Stimulated activated CD8-positive, alpha-beta memory T cell treated with anti-CD3 and anti-CD28 coated beads, Interleukin-4, amount 100 ng/mL, for 24 hours (primary cell): ENCODE results near the gene OPHN1.
"Not testable (repeated sequence)": the region's sequence is repeated elsewhere in the genome, so short reads cannot be mapped to it uniquely, and the experiment has no call there.

Experiments used
- DNase-seq: peaks from one replicate; pipeline ENCODE4 v3.0.0-alpha.2; 2020; ENCODE audit warnings: low read depth

Gene OPHN1

DNA sequence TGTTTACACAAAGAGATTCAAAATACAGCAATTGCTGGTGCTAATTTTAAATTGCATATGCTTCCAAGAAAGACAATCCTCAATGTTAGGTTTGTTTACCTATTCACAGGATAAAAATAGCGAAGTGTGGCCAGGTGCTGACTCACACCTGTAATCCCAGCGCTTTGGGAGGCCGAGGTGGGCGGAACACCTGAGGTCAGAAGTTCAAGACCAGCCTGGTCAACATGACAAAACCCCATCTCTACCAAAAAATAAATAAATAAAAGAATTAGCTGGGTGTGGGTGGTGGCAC, 77.7 kb downstream of the OPHN1 start:
- DNase-seq: no peak

DNA sequence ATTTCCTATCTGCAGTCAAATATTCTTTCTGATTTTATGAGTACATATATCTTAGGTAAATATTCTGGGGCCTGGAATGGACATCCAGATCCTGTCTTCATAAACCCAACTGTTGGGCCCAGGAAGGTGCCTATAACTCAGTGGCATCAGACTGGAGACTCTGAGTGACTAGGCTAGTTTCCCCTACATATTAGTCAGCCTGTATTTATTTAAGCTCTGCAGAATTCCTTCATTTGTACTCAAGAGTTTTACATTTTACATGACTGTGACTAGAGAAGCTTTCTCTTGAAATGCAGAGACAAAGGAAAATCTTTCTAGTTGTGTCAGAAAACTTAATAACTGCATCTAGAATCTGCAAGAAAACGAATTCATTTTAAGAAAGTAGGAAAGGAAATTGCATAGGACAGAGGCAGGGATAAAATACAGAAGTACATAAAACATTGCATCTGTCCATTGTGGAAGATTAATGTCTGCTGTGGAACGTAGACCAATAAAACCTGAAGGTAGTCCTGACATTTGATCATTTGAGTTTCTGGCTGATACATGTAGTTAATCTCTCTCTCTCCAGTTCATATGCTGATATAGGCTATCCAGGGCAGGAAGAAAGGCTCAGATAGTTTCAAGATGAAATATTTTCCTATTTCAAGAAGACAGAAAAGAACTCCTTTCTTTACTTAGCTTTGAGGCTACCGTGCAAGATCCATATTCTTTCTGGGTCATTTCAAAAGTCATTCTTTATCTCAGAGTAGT, 78.2 kb downstream of the OPHN1 start:
- no peak for DNase-seq

DNA sequence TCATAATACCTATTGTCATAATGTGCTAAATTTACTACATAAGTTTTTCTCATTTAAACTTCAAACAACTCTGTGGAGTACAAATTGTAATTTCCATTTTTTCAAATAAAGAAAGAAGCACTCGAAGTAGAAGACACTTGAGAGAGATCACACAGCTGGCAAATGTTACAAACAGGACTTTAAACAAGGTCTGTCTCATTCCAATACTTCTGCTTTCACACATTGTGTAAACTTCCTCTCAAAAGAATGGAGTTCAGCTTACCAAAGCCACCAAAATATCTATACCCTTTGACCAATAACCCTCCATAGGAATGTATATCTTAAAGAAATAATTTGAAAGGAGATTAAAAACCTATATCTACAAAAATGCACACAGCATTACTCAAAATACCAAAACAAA, 88.3 kb downstream of the OPHN1 start:
- DNase-seq: no peak

DNA sequence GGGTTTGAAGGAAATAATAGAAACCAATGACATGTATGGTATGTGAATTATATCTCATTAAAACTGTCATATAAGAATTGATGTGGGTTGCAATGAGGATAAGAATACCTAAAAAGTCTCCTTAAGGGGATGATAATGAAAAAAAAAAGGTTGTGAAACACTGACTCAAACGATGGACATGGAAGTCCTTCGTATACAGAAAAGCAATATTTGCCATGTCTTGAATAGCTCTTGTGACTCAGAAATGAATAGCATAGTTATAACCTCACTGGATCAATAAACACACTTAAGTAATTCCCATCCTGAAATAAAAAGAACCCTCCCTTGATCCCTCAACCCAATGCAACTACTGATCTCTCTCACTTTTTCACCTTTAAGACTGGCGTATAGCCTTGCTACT, 89.7 kb downstream of the OPHN1 start:
- no peak for DNase-seq

DNA sequence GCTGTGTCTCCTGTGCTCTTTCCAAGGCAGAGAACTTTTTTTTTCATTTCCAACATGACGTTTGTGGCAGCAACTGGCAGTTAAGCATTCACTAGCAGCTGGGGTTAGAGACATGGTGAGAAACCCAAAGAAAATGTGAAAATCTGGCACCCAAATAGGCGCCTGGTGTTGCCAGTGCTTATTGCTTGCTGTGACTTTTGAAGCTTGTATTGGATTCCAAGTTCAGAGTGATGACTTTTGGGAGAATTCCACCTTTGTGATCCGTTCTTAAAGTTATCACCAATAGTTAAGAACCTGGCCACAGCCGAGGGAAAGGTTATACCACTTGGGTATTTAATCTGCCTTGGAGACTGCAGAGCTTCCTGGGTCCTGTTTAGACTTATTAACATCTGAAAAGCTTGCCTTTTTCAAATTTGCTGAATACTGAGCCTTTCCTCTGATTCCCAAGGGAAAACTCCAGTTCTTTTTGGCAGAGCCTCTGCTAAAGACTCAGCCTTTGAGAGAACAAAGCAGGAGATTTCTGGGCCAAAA, 101.0 kb downstream of the OPHN1 start:
- DNase-seq: no peak

DNA sequence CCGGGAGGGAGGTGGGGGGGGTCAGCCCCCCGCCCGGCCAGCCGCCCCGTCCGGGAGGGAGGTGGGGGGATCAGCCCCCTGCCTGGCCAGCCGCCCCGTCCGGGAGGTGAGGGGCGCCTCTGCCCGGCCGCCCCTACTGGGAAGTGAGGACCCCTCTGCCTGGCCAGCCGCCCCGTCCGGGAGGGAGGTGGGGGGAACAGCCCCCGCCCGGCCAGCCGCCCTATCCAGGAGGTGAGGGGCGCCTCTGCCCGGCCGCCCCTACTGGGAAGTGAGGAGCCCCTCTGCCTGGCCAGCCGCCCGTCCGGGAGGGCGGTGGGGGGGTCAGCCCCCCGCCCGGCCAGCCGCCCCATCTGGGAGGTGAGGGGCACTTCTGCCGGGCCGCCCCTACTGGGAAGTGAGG, 106.5 kb downstream of the OPHN1 start:
- DNase-seq: not testable (repeated sequence)

DNA sequence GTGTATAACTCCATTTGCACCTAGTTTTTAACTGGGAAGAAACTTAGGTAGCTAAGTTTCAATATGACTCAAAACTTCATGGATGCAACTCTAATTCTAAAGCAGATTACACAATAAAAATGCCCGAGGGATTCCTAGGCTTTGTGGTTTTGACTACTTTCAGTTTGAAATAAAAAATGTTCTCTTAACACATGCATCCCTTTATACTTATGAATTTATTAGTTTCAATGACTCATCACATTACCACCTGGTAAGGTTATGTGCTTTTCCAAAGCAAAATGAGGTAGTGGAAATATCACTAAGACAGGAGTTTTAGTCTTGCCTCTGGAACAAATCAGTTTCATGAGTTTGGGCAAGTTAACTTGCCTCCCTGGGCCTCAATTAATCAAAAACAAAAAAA, 125.5 kb downstream of the OPHN1 start:
- DNase-seq: no peak

DNA sequence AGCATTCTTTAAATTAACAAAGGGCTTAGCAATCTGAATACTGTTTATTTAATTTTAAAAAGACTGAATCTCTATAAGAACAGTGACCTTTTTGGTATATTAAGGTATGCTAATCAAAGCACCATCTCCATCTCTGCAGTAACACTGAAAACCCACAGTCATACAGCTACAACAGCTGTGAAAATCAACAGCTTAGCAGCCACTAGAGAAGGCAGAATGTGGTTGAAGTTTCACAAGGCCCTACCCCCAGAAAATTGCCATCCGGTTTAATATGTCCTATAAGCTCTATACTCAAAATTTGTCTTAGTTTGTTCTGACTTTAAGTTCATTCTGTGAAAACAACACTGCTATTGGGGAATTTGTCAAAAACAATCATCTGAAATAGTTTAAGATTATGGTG, 128.7 kb downstream of the OPHN1 start:
- no peak for DNase-seq

DNA sequence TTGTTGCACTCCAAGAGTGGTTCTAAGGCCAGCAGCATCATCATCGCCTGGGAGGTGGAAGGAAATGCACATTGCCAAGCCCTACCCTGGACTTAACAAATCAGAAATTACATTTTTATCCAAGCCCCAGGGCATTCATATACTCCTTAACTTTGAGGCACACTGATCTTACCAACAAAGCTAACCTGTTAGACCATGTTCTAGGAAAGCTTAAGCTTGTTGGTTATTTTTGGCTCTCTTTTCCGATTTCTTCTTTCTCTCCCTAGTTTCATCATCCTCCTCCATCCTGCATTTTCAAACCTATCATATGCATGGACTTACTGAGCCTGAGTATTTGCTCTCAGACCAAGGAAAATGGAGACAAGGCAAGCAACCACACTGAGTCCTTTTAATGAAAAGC, 133.4 kb downstream of the OPHN1 start:
- DNase-seq: no peak

DNA sequence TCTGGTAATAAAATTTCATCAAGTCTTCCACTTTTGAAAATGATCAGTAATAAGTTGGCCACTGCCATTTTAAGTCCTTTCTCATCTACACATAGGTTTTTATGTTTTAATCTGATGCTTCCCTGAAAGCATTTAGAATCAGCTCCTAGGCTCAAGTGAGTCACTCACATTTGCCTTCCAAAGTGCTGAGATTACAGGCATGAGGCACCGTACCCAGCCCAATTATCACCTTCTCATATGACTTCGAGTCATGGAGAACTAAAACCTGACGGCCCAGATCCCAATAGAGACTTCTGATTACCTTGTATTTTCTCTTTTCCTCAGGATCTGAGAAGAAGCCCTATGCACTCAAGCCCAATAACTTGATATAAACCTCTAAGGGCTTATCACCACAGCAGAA, 140.8 kb downstream of the OPHN1 start:
- DNase-seq: no peak

DNA sequence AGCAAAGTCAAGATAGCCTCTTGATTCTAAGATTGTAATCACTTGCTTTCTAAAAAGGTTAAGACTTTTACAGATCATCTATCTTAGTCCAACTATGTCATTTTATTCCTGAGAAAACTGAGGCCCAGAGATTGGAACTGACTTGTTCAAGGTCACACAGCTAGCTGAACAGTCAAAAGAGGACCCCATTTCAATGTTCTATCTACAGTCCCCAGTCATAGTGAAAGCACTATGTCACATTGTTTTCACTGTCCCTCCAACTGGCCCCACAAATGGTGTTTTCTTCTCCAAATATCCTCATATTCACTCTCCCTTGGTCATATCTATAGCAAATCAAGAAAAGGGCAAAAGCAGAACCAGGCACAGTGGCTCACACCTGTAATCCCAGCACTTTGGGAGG, 145.2 kb downstream of the OPHN1 start:
- no peak for DNase-seq

DNA sequence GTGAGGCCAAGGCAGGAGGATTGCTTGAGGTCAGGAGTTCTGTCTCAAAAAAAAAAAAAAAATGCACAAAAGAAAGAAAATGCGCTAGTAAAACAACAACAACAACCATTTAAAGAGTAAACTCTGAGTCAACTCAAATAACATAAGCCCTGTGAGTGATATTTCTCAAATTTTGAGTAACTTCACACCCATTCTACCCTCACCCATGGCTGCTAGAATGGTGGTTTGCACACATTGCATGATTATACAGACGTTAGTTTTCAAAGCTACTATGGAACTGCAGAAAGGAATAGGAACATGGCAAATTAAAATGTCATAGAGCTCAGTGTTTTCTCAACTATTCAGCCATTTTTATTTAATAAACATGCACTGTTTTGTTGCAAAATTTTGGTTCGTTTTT, 145.9 kb downstream of the OPHN1 start:
- DNase-seq: no peak

DNA sequence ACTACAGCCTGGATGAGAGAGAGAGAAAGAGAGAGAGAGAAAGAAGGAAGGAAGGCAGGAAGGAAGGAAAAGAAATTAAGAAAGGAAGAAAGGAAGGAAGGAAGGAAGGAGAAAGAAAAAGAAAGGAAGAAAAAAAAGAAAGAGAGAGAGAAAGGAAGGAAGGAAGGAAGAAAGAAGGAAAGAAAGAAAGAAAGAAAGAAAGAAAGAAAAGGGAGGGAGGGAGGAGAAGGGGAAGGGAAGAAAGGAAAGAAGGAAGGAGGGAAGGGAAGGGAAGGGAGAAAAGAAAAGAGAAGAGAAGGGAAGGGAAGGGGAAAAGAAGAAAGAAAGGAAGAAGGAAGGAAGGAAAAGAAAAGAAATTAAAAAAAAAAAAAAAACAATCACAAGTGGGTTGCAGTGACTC, 146.3 kb downstream of the OPHN1 start:
- DNase-seq: no peak

DNA sequence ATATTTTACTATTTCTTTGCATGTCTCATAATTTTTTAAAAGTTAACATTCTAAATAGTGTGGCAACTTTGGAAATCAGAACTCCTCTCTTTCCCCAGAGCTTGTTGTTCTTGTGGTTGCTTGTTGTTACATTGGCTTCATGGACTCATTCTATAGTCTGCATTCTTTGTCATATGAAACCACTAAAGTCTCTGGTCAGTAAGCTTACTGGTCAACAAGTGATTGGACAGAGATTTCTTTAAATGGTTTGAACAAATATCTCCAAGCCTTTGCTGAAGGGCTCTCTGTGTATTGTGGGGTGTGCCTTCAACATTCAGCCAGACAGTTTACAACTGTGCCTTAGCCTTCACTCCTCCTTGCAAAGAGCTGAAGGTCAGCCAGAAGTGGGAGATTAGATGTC, 147.2 kb downstream of the OPHN1 start:
- no peak for DNase-seq

DNA sequence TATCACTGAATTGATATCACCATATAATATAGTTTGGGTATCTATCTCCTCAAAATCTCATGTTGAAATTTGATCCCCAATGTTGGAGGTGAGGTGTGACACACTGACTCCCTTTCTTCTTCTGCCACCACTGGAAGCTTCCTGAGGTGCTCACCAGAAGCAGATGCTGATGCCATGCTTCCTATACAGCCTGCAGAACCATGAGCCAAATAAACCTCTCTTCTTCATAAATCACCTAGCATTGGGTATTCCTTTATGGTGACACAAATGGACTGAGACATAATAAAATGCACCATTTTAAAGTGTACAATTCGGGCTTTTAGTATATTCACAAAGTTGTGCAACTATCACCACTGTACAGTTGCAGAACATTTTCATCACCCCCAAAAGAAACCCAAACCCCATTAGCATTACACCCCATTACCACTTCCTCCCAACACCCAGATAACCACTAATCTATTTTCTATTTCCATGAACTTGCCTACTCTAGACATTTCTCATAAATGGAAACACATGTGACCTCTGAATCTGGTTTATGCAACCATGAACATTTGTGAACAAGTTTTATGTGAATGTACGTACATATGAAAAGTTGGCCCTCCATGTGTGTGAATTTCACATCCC, 148.9 kb downstream of the OPHN1 start:
- DNase-seq: no peak

DNA sequence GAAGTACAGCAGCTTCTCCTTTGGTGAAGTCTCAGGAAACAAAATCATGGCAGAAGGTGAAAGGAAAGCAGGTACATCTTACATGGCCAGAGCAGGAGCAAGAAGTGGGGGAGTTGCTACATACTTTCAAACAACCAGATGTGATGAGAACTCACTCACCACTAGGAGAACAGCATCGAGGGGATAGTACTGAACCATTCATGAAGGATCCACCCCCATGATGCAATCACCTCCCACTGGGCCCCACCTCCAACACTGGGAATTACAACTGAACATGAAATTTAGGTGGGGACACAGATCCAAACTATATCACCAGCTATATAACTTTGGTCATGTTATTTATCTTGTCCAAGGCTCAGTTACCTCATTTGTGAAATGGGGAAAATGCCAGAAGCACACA, 159.4 kb downstream of the OPHN1 start:
- DNase-seq: no peak

DNA sequence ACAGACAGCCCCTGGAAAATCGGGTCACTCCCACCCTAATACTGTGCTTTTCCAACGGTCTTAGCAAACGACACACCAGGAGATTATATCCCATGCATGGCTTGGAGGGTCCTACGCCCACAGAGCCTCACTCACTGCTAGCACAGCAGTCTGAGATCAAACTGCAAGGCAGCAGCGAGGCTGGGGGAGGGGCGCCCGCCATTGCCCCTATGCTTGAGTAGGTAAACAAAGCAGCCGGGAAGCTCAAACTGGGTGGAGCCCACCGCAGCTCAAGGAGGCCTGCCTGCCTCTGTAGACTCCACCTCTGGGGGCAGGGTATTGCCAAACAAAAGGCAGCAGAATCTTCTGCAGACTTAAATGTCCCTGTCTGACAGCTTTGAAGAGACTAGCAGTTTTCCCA, 168.5 kb downstream of the OPHN1 start:
- not testable (repeated sequence) for DNase-seq

DNA sequence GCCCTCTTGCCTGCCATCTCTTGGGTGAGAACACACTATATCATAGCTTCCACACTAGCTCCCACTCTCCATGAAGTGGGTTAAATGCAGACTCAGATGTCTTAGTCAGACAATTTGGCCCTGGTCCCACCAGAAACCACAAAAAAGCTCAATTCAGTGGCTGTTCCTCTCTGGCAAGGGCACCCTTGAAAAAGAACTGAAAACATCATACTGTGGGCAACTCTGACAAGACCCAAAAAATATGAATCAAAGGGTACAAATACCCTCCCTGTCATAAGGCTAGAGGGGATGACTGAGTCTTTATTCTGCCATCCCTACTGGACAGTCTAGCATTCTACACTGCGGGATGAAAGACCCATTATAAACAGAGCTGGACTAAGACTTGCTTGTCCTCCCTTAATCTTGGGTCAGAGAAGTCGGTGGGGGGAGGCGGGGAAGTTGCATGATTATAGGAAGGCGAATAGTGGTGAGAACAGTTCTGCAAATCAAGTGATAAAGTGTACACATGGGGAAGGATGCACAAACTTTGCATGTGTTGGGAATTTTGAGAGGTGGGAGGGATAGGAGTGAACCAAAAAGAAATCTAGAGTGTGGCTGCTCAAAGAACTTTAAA, 172.1 kb downstream of the OPHN1 start:
- no peak for DNase-seq

DNA sequence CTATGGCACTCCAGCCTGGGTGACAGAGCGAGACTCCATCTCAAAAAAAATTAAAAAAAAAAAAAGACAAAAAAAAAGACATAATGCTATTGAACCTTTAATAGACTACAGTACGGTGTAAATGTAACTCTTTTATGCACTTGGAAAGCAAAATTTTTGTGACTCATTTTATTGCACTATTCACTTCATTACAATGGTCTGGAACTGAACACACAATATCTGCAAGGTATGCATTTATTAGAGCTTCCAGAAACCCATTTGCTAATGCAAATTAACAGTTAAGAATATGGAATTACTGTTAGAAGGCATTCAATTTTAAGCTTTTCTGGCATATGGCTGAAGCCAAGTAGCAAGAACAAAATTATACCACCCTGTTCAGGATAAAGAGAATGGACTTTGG, 176.3 kb downstream of the OPHN1 start:
- no peak for DNase-seq

DNA sequence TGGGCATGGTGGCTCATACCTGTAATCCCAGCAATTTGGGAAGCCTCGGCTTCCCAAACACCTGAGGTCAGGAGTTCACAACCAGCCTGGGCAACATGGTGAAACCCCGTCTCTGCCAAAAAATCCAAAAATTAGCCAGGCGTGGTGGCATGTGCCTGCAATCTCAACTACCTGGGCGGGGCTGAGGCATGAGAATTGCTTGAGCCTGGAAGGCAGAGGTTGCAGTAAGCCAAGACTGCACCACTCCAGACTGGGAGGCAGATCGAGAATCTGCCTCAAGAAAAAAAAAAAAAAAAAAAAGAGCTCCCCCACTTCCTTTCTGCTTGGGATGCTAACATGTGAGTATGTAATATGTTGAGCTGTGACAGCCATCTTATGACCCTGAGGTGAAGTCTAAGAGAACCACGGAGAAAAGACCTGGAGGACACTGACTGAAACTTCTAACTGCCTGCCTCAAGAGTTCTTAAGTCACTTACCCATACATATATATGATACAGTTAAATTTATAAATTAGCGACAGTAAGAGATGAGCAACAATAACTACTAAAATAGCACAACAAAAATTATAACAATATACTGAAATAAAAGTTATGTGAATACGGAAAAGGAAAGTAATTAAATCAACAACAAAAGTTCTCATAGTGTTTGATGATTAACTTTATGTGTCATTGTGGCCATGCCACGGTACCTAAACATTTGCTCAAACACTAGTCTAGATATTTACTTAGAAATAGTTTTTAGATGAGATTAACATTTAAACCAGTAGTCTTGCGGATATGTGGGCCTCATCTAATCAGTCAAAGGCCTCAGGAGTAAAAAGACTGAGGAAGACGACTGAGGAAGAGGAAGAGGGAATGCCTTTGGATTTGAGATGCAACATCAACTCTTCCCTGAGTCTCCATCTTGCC, 178.3 kb downstream of the OPHN1 start:
- DNase-seq: no peak

DNA sequence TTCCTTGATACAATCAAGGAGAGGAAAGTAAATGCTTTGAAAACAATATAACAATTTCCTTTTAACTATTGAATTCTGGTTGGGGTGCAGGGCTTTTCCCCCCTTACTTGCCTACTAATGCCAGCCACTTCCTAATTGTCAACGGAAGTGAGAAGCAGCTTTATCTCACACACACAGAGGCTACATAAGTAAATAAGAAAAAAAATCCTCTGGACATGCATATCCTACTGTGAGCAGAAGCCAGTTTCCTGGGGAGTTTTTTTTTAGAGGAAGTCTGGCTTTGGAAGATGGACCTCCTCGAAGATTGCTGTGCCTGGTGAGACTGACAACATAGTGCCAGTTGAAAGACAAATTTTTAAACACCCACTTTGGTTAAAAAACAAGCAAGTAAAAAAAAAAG, 180.6 kb downstream of the OPHN1 start:
- DNase-seq: no peak

DNA sequence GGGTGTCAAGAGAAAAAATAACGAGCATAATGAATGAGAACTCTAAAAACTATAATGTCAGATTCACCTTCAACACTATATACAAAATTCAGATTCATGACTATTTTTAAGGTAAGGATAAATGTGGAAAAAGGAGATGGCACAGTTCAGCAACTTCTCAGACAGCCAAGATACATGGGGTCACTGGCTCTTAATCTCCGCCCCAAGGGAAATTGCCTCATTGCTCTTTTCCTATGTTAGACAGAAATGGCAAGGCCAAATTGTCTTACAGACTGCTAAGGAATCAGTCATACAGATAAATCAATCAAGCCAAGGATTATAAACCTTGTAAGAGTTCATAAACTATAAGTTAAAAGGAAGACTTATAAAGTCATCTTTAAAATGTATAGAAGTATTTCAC, 183.4 kb downstream of the OPHN1 start:
- DNase-seq: no peak

DNA sequence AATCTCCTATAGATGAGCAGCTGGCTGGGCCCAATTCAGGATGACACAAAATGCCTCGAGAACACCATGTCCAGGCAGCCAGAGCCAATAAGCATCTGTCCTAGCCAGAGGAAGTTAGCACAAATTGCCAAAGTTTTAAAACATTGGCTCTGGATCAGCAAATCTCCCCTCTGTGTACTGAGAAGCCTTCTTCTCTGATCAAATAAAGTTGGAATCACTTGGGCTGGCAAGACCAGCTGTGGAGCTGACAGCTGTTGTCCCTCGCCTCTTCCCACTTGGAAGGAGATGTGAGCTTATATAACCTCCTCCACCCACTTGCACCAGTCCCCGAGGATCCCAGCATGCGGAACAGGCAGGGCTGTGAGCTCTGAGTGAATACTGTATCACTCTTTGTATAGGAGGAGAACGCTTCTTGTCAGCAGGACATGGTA, 183.9 kb downstream of the OPHN1 start:
- no peak for DNase-seq
